HG03066 (cell line): ENCODE data around the gene RDM1.

Source experiments
- ATAC-seq: cut with Tn5 transposase; IDR thresholded peaks from one replicate; pipeline ENCODE4 v1.9.1; 2021; ENCODE audit warnings: low read depth; ENCODE audit not compliant: unreplicated experiment

RDM1 gene

DNA sequence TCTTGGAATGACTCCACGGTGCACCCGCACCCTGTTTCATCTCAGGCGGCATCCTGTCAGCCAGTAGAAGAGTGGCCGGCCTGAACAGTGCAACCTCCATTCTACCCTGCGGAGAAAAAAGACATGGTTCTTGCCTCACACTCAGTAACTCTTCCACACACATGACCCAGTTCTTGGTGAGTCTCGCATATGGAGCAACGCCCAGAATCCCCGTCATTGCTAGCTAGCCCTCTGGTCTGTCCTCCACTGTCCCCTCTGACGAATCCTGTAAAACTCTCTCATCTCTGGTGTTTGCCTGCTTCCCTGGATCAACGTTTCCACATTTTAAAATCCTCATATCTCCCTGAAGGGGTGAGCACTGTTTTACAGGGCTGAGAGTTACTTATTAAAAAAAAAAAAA lies 4.2 kb upstream of the RDM1 start:
- ATAC-seq = no peak

DNA sequence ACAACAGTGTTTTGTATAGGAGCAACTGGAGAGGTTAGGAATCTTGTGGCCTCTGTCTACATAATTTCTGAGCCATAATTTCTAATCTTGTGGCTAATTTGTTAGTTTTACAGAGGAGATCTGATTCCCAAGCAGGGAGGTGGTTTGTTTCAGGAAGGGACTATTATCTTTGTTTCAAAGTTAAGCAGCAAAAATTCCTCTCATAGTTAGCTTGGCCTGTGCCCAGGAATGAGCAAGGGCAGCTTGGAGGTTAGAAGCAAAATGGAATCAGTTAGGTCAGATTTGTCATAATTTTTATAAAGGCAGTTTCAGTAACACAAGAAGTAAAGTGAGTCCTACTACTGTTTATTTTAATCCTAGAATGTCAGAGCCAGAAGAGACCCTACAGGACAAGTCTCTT lies 2.0 kb upstream of the RDM1 start:
- ATAC-seq = no peak

DNA sequence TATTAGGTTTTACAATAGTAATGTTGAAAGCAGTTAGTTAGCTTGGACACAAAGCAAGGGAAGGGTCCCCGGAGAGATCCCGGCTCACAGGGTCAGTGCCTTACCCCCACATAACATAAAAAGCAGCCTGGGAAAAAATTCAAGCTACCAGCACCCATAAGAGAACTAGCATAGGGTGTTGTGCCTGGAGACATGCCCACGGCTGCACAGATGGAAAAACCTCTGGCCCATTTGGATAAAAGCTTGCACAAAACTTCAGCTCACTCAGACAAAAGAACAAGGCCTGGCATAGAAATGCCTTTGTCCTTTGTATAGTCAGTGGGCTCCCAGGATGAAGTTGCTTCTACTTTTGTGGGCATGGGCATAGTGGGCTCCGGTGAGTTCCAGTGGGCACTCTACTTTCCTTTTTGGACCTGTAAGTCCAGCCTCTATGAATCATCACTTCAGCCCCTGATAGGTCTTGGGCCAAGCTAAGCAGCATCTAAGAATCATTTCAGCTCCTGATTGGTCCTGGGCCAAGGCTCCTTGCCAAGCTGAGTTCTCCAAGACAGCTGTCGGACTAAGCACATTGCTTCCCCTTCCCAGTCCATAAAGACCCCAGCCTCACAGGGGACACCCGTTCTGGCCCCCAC lies 1.3 kb upstream of the RDM1 start:
- no peak for ATAC-seq

DNA sequence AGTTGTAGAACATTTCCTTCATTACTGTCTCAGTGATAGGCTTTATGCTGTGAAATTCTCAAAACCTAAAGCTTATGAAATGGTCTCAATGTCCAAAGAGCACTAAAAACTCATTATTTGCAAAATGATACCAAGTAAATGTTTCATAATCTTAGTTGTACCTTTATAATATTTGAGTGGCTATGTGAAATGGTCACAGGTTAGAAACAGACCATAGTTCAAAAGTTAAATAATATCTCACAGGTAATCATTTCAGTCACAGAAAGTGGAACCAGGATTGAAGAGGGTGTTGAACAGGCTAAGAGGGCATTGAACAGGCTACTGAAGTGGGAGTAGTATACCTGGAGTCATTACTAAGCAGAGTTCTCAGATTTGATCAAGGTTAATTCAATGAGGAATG lies 2.9 kb downstream of the RDM1 start:
- ATAC-seq = no peak

DNA sequence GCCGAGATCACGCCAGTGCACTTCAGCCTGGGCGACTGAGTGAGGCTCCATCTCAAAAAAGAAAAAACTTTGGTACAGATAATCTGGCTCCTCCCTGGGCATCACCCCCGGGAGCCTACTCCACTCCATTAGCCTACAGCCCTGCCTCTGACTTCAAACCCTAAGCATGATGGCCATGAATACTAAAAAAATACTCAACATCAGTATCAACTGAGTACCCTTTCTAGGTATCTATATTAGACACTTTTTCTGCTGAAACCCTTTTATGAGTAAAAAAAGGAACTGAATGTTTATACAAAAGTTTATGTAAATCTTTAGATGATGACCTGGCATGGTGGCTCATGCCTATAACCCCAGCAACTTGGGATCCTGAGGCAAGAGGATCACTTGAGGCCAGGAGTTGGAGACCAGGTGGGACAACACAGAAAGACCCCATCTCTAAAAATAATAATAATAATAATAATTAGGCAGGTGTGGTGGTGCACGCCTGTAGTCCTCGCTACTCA lies 6.9 kb downstream of the RDM1 start:
- ATAC-seq = no peak

DNA sequence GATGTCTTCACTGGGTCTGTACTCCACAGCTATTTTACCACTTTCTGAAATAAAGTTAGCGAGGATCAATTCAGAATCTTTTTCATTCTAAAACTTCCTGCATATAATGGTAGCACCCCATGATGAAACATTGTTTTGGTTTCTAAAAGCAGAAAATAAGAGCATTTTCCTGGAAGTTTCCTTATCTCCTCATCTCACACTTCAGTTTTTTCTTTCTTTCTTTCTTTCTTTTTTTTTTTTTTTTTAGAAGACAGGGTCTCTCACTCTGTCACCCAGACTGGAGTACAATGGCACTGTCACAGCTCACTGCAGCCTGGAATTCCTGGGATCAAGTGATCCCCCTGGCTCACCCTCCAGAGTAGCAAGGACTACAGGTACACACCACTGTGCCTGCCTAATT lies 10.3 kb downstream of the RDM1 start:
- ATAC-seq = no peak

DNA sequence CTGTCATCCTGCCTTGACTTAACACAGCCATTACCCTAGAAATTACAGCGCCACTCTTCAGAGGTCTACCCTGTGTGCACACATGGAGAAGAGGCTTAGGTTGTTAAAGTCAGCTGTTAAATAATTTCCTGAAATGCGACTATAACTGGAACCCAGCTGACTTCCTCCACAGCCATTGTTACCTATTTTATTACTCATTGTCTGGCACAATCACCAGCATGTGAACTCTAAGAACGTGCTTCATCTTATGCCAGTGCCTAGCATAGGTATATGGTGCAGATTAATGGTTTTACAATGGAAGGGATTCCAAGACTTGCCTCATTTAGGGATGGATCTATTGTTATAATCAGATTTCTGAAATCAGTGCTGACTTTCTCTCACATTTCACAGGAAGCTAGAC lies 11.9 kb downstream of the RDM1 start:
- ATAC-seq = no peak

DNA sequence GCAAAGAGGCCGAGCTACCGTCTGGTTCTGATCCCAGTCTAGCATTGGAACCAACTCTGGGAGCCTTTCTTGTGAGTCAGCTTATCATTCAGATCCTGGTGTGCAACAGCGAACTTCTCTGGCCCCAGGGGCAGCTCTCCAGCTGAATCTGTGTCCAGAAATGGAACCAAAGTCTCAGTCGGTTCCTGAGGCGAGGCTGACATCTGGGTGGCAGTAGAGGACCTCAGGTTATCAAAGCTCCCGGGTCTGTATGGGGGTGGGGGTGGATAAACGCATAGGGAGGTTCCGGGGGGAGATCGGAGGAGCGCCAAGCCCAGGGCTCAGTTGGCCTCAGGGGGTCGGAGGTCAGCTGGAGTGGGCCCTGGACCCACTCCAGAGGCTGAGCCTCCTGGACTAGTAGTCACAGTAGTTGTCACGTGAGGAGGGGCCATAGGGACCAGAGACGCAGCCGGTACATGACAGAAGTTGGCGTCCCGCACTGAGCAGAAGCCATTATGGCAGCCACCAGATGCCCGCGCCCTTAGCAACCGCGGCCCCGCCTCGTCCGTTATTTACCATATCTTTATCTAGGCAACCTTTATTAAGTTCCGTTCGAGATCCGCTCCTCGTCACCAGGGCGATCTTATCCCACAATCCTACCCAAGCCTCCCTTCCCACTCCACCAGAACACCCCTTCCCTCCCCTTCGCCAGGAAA lies 12.9 kb downstream of the RDM1 start:
- no peak for ATAC-seq

DNA sequence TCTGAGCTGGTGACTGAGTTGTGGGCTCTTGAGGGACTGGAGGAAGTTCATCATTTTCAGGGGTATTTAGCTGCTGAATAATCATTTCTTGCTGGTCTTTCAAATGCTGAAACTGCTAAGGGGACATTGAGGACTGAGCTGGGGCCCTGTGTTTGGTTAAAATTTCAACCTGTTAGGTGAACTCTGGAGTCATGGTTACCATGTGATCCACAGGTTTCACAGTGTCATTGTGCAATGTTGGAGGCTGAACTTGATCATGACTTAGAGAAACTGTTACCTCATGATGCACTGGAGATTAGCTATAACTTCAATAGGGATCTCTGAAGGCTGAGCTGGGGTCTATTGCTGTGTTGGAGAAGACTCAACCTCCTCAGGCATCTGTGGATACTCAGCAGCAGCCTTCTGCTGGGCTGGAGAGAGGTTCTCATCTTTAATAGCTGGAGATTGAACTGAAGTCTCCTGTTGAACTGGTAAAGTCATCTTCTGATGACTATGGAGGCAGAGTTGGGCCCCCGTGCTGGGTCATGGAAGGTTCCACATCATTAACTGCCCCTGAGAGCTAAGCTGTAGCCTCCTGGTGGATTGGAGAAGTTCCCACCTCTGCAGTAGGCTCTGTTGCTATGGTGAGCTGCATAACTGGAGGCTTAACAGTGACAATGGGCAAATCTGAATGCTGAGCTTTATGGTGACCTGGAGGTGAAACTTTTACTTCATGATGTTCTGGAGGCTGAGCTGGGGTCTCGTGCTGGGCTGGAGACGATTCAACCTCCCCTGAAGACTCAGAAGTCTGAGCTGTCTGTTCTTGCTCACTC lies 15.2 kb downstream of the RDM1 start:
- no peak for ATAC-seq

DNA sequence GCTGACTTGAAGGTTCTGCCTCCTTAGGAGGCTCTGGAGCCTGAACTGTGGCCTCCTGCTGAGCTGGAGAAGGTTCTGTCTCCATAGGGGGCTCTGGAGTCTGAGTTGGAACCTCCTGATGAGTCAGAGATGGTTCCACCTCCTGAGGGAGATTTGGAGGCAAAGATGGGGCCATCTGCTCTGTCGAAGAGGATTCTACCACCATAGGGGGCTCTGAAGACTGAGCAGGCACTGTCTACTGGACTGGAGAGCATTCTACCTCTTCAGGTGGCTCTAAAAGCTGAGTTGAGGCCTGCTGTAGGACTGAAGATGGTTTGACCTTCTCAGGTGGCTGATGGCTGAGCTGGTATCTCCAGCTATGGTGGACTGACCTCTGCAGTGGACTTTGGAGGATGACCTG lies 16.2 kb downstream of the RDM1 start:
- ATAC-seq = no peak

DNA sequence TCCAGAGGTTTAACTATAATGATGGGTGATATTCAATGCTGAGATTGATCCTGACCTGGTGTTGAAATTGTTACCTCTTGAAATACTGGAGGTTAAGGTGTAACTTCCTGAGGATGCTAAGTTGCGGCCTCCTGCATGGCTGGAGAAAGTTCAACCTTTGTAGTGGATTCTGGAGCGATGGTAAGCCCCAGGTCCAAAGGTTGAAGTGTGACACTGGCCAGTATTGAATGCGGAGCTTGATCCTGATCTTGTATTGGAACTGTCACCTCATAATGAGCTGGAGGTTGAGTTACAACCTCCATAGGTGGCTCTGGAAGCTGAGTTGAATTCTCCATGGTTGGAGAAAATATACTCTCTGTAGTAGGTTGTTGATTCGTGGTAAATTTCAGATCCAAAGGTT lies 17.0 kb downstream of the RDM1 start:
- ATAC-seq = no peak

DNA sequence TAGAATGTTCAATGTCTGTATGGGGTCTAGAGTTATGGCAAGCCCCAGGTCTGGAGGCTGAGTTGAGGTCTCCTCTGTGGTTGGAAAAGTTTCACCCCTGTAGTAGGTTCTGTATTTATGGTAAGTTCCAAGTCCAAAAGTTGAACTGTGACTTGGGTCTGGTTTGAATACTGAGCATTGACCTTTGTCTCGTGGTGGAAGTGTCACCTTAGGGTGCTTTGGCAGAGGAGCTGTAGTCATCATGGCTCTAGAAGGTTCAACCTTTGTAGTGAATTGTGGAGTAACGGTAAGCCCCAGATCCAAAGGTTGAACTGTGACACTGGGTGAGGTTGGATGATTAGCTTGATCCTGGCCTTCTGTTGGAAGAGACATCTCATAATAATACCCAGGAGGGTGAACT lies 17.6 kb downstream of the RDM1 start:
- no peak for ATAC-seq

DNA sequence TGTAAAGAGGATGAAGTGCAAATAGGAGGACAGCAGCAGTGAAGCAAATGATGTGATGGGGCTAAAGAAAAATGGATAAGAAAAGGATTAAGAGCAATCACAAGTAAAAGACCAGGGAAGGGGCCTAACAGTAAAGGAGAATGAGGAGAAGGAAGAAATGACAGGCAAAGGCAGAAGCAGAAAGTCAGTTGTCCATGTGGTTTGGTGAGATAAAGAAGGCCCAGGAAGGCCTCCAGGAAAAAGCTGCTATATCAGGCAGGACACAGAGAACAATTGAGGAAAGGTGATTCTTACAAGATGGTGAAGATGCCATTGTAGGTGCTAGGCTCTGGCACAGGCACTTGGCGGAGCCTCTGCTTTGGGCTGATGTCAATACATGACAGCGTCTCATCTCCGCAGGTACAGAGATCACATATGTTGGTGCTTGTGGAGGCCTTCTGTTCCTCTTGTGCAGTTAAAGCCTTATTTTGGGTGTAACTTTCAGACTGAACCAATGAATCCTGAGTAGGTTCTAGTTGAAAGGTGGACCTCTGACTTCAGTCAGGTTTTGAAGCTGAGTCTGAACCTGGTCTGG lies 18.1 kb downstream of the RDM1 start:
- ATAC-seq = no peak

DNA sequence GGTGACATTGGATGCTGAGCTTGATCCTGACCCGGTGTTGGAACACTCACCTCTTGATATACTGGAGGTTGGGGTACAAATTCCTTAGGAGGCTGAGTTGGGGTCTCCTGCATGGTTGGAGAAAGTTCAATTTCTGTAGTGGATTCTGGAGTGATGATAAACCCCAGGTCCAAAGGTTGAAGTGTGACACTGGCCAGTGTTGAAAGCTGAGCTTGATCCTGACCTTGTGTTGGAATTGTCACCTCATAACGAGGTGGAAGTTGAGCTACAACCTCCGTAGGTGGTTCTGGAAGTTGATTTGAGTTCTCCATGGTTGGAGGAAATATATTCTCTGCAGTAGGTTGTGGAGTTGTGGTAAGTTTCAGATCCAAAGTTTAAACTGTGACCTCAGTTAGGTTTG lies 21.2 kb downstream of the RDM1 start:
- no peak for ATAC-seq

DNA sequence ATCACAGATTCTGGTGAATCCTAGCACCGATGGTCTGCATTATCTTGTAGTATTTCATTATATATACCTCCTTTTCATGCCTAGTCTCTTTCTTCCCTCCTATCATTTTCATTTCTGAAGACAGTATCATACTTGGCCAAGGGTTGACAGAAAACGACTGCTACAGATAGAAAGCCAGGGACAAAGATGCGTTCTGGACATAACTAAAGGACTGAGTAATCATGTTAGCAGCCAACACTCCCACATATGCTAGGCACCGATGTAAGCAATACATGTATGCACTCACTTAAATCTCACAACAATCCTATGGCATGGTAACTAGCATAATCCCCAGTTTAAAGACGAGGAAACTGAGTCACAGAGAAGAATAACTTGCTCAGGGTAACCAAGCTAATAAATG lies 22.9 kb downstream of the RDM1 start:
- no peak for ATAC-seq

DNA sequence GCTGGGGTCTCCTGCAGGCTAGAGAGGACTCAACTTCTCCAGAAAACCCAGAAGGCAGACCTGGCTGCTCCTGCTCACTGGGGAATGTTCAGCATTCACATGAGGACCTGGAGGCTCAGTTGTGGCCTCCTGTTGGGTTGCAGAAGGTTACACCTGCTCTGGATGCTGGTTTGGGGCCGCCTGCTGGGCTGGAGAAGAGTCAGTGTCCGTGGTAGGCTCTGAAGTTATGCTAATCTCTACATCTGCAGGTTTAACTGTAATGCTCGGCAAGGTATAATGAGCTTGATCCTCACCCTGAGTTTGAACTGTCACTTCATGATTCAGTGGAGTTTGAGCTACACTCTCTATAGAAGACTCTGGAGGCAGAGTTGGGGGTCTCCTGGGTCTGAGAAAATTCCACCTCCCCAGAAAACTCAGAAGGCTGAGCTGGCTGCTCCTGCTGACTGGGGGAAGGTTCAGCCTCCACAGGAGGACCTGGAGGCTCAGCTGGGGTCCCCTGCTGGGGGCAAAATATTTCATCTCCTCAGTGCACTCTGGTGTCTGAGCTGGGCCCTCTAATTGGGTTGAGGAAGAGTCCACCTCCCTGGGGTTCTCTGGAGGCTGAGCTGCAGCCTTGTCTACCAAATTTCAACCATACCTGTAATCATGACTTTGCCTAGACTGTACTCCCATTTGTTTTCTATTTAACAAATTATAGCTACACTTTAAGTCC lies 23.5 kb downstream of the RDM1 start:
- ATAC-seq = no peak

DNA sequence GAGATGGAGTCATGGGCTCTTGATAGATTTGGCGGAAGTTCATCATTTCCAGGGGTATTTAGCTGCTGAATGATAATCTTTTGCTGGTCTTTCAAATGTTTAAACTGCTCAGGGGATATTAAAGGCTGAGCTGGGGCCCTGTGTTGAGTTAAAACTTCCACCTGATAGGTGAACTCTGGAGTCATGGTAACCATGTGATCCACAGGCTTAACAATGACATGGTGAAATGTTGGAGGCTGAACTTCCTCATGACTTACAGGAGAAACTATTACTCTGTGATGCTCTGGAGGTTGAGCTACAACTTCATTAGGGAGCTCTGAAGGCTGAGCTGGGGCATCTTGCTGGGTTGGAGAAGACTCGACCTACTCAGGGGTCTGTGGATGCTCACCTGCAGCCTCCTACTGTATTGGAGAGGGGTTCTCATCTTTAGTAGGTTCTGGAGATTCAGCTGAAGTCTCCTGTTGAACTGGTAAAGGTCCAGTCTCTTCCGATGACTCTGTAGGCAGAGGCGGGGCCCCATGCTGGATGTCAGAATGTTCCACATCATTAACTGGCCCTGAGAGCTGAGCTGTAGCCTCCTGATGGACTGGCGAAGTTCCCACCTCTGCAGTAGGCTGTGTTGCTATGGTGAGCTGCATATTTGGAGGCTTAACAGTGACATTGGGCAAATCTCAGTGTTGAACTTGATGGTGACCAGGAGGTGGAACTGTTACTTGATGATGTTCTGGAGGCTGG lies 24.2 kb downstream of the RDM1 start:
- ATAC-seq = no peak

DNA sequence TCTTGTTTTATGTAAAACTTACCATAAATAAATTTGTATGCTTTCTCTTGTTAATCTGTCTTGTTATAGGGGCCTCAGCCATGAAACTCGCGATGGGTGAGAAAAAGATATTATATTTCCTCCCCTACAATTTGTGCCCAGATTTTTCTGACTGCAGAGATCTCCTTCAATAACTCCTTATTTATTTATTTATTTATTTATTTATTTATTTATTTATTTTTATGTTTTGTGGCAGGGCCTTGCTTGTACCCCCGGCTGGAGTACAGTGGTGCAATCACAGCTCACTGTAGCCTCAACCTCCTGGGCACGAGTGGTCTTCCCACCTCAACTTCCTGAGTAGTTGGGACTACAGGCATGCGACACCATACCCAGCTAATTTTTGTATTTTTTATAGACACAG lies 27.1 kb downstream of the RDM1 start:
- no peak for ATAC-seq

DNA sequence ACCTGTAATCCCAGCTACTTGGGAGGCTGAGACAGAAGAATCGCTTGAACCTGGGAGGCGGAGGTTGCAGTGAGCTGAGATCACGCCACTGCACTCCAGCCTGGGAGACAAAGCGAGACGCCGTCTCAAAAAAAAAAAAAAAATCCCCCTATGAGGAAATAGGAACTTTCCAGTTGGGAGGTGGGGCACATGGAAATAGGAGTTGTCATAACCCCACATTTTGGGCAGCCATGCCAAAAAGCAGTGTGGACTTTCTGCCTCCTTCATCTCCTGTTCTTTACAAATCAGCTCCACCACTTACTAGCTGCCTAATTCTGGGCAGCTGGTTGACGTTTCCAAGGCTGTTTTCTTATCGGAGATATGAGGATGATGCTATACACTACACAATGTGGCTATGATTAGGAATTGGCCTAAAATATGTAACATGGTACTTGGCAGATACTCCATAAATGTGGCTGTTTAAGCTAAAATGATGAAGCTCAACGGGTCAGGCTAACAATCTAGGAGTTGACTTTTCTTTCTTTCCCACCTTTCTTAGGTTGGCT lies 28.9 kb downstream of the RDM1 start:
- no peak for ATAC-seq
